A549 (cell line): ENCODE results near the gene CCL25. TPM values are rescaled to one million over a fixed set of nuclear protein-coding genes. Genes with fewer than 3 reads are reported as not detected.

Experiments used
- ATAC-seq, 2 experiments: fragments of 200-7000 bp in 1 of 2; fragments of >200 bp in 1 of 2; cut with Nextera tagmentation in 1 of 2; cut with Tn5 transposase in 1 of 2; 3 replicates each; pipeline versions ENCODE4 v1.8.0 to v1.9.1; 2018 to 2020; ENCODE audit warnings: mild to moderate bottlenecking in 1 of 2, moderate library complexity in 1 of 2
- CTCF ChIA-PET: fragments of 300-600 bp; sonication (Branson Sonifier 250); formaldehyde crosslinking; extraction: SDS; loops from one replicate; lab custom pipeline; 2021; ENCODE audit warnings: antibody characterized with exemption, inconsistent platforms; lab: Yijun Ruan, JAX
- POLR2A ChIA-PET: fragments of 350-600 bp; formaldehyde crosslinking; extraction: SDS; loops from one replicate; lab custom pipeline; 2021; ENCODE audit warnings: antibody characterized with exemption, inconsistent platforms; lab: Yijun Ruan, JAX
- DNase-seq, 2 experiments: peaks; one replicate each; pipeline versions ENCODE4 v3.0.0 to v3.0.0-alpha.2; 2011 to 2016; ENCODE audit warnings: low read depth in 1 of 2, low spot score in 1 of 2
- FAIRE-seq: peaks from 2 replicates; lab custom pipeline; 2011; peaks lifted over from hg19 to GRCh38; lab: Jason Lieb, UNC
- H3K27ac ChIP-seq, 2 experiments: fragments of >200 bp; sonication (Bioruptor Twin); formaldehyde crosslinking; 3 replicates each; pipeline ENCODE4 v1.5.1; 2016 to 2017
- H3K4me1 ChIP-seq: fragments of >200 bp; sonication (Bioruptor Twin); formaldehyde crosslinking; 3 replicates; pipeline ENCODE4 v1.6.1; 2016
- H3K4me2 ChIP-seq: fragments of >200 bp; sonication (Bioruptor Twin); formaldehyde crosslinking; 3 replicates; pipeline ENCODE4 v1.6.1; 2016
- H3K4me3 ChIP-seq: fragments of >200 bp; sonication (Bioruptor Twin); formaldehyde crosslinking; 3 replicates; pipeline ENCODE4 v1.5.1; 2016
- H3K9me3 ChIP-seq: fragments of >200 bp; sonication (Bioruptor Twin); formaldehyde crosslinking; 3 replicates; pipeline ENCODE4 v1.6.1; 2016
- BHLHE40 ChIP-seq: IDR thresholded peaks from 2 replicates; pipeline ENCODE4 v1.6.1; 2012; ENCODE audit warnings: low read depth, low read length, inconsistent platforms
- CBX2 ChIP-seq: fragments of 200-600 bp; sonication (generic); IDR thresholded peaks from 2 replicates; pipeline ENCODE4 v1.6.1; 2016; ENCODE audit warnings: low read depth, mild to moderate bottlenecking, borderline replicate concordance
- CEBPB ChIP-seq, 2 experiments: fragments of >200 bp in 1 of 2; sonication (Bioruptor Twin) in 1 of 2; formaldehyde crosslinking in 1 of 2; IDR thresholded peaks; 2 replicates each; pipeline ENCODE4 v1.6.1; 2012 to 2016
- CHD2 ChIP-seq: fragments of 150-350 bp; IDR thresholded peaks from 2 replicates; pipeline ENCODE4 v1.6.1; 2014; ENCODE audit warnings: low read length; ENCODE audit not compliant: partially characterized antibody
- CHD4 ChIP-seq: fragments of 200-600 bp; sonication (generic); IDR thresholded peaks from 2 replicates; pipeline ENCODE4 v1.6.1; 2016; ENCODE audit warnings: antibody characterized with exemption, mild to moderate bottlenecking, borderline replicate concordance
- EHMT2 ChIP-seq: fragments of 200-600 bp; sonication (generic); IDR thresholded peaks from 2 replicates; pipeline ENCODE4 v1.6.1; 2016; ENCODE audit warnings: antibody characterized with exemption, low read depth, mild to moderate bottlenecking, moderate library complexity
- EP300 ChIP-seq, 2 experiments: fragments of >200 bp; sonication (Bioruptor Twin); formaldehyde crosslinking; IDR thresholded peaks; 2 replicates in 1 of 2; 3 replicates in 1 of 2; pipeline ENCODE4 v1.6.1; 2016 to 2017
- FOXS1 ChIP-seq: fragments of 250-450 bp; sonication (Bioruptor Pico); IDR thresholded peaks from 2 replicates; pipeline ENCODE4 v1.5.0; 2020; ENCODE audit warnings: mild to moderate bottlenecking, moderate library complexity
- HEYL ChIP-seq: fragments of 250-450 bp; sonication (Bioruptor Pico); IDR thresholded peaks from 2 replicates; pipeline ENCODE4 v1.8.0; 2021; ENCODE audit warnings: mild to moderate bottlenecking, moderate library complexity
- HOXA7 ChIP-seq: fragments of 250-450 bp; sonication (Bioruptor Pico); IDR thresholded peaks from 2 replicates; pipeline ENCODE4 v1.5.0; 2020; ENCODE audit warnings: mild to moderate bottlenecking, moderate library complexity
- HOXB13 ChIP-seq: fragments of 250-450 bp; sonication (Bioruptor Pico); IDR thresholded peaks from 2 replicates; pipeline ENCODE4 v1.5.0; 2020; ENCODE audit warnings: low read depth, mild to moderate bottlenecking, moderate library complexity
- HOXB5 ChIP-seq: fragments of 250-450 bp; sonication (Bioruptor Pico); IDR thresholded peaks from 2 replicates; pipeline ENCODE4 v1.5.0; 2020; ENCODE audit warnings: mild to moderate bottlenecking, moderate library complexity
- JUN ChIP-seq, 2 experiments: fragments of >200 bp; sonication (Bioruptor Twin); formaldehyde crosslinking; IDR thresholded peaks; 2 replicates in 1 of 2; 3 replicates in 1 of 2; pipeline ENCODE4 v1.6.1; 2016 to 2017
- JUNB ChIP-seq: fragments of >200 bp; sonication (Bioruptor Twin); formaldehyde crosslinking; IDR thresholded peaks from 2 replicates; pipeline ENCODE4 v1.6.1; 2016
- MAFK ChIP-seq: fragments of 450-650 bp; IDR thresholded peaks from 2 replicates; pipeline ENCODE4 v1.6.1; 2014; ENCODE audit not compliant: partially characterized antibody
- MAX ChIP-seq: IDR thresholded peaks from 2 replicates; pipeline ENCODE4 v1.6.1; 2012
- MAZ ChIP-seq: fragments of 150-350 bp; IDR thresholded peaks from 2 replicates; pipeline ENCODE4 v1.6.1; 2014; ENCODE audit warnings: antibody characterized with exemption, low read depth, low read length, borderline replicate concordance
- NFE2L2 ChIP-seq: fragments of 150-350 bp; conservative IDR thresholded peaks from 2 replicates; pipeline ENCODE4 v1.6.1; 2014; ENCODE audit warnings: low read length
- NPAS2 ChIP-seq: fragments of 250-450 bp; sonication (Bioruptor Pico); IDR thresholded peaks from 2 replicates; pipeline ENCODE4 v1.8.0; 2022; ENCODE audit warnings: mild to moderate bottlenecking, moderate library complexity, borderline replicate concordance
- NR3C1 ChIP-seq: fragments of >200 bp; sonication (Bioruptor Twin); formaldehyde crosslinking; IDR thresholded peaks from 3 replicates; pipeline ENCODE4 v1.6.1; 2017
- RFX5 ChIP-seq: fragments of 450-650 bp; IDR thresholded peaks from 2 replicates; pipeline ENCODE4 v1.7.1; 2014; ENCODE audit warnings: antibody characterized with exemption, mild to moderate bottlenecking, moderate library complexity
- SMC3 ChIP-seq: fragments of >200 bp; sonication (Bioruptor Twin); formaldehyde crosslinking; IDR thresholded peaks from 3 replicates; pipeline ENCODE4 v1.6.1; 2018; ENCODE audit warnings: inconsistent platforms
- SREBF2 ChIP-seq: fragments of 450-650 bp; IDR thresholded peaks from 2 replicates; pipeline ENCODE4 v1.6.1; 2014; ENCODE audit warnings: mild to moderate bottlenecking, moderate library complexity
- TP53 ChIP-seq: fragments of 250-450 bp; sonication (Bioruptor Pico); IDR thresholded peaks from 2 replicates; pipeline ENCODE4 v1.5.0; 2021; ENCODE audit warnings: mild to moderate bottlenecking, moderate library complexity
- ZC3H11A ChIP-seq: fragments of 450-650 bp; IDR thresholded peaks from 2 replicates; pipeline ENCODE4 v1.6.1; 2014; ENCODE audit warnings: antibody characterized with exemption, mild to moderate bottlenecking
- ZNF302 ChIP-seq: fragments of 250-450 bp; sonication (Bioruptor Pico); IDR thresholded peaks from 2 replicates; pipeline ENCODE4 v1.9.0; 2021; ENCODE audit warnings: inconsistent platforms, mild to moderate bottlenecking, moderate library complexity
- ZSCAN20 ChIP-seq: fragments of 250-450 bp; sonication (Bioruptor Pico); IDR thresholded peaks from 2 replicates; pipeline ENCODE4 v1.8.0; 2022; ENCODE audit warnings: mild to moderate bottlenecking, moderate library complexity
- WGBS: methylation state at CpG from one replicate; pipeline ENCODE4 v1.1.6; 2017; ENCODE audit errors: missing lambda C conversion rate; 5-methylcytosine and 5-hydroxymethylcytosine counted together
- polyA plus RNA-seq, 4 experiments: library from polyadenylated mRNA; depleted of rRNA in 3 of 4; stranded (reverse); fragments of >200 nt; fragmentation: RNase III in 1 of 4; extraction: RNeasy Plus Mini Kit Qiagen cat#74134 plus additional on column Dnase treatment in 1 of 4; gene quantifications; 2 replicates in 3 of 4; 3 replicates in 1 of 4; pipeline ENCODE4 v1.2.3, GENCODE V29; 2011 to 2017
- TF ChIP-seq, protein P1 (sequence below): fragments of >200 bp; sonication (Bioruptor Twin); formaldehyde crosslinking; IDR thresholded peaks from 3 replicates; pipeline ENCODE4 v1.6.1; 2016

CCL25 gene
- polyA plus RNA-seq, 2 of the 4 experiments (the other 2 are of a cell fraction): not detected

DNA sequence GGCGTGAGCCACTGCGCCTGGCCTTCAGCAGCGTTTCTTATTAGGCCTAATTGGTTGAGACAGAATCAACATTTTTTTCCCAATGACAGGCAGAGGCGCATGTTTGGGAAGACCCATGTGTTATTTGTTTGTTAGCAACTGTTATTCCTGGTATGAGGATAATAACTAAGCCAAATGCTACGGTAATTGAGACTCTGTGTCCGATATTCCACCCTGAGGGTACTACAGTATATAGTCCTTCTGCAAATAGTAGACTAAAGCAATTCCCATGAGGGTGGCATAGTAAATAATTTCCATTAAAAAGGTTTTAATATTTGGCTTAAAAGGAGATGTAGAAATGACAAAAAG, 18.4 kb upstream of the CCL25 start:
- DNase-seq (no peak), FAIRE-seq (no peak), ATAC-seq (no peak)
- ChIA-PET POLR2A (no interaction called here), CTCF (no interaction called here)
- Histone ChIP-seq H3K9me3 (no peaks in the 10 kb centered on the region), H3K4me1 (no peaks in the 10 kb centered on the region), H3K27ac (no peak overlapping the region), H3K4me2 (no peak overlapping the region), H3K4me3 (no peak overlapping the region)
- TF ChIP-seq CHD4: no peak
- no peak for TF ChIP-seq CEBPB (IDR thresholded peaks at IDR 0.05)
- TF ChIP-seq HOXB5: no peak
- TF ChIP-seq RFX5: no peak
- no peak for TF ChIP-seq NR3C1
- no peak for TF ChIP-seq JUNB
- no peak for TF ChIP-seq TP53
- TF ChIP-seq MAZ: no peak
- no peak for TF ChIP-seq CHD2
- no peak for TF ChIP-seq HOXB13 (CRISPR knock-in tag)
- TF ChIP-seq JUN (IDR thresholded peaks at IDR 0.05): no peak
- TF ChIP-seq EHMT2: no peak
- TF ChIP-seq NFE2L2: no peak
- TF ChIP-seq ZSCAN20 (CRISPR knock-in tag): no peak
- TF ChIP-seq, protein P1, sequence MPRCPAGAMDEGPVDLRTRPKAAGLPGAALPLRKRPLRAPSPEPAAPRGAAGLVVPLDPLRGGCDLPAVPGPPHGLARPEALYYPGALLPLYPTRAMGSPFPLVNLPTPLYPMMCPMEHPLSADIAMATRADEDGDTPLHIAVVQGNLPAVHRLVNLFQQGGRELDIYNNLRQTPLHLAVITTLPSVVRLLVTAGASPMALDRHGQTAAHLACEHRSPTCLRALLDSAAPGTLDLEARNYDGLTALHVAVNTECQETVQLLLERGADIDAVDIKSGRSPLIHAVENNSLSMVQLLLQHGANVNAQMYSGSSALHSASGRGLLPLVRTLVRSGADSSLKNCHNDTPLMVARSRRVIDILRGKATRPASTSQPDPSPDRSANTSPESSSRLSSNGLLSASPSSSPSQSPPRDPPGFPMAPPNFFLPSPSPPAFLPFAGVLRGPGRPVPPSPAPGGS: no peak
- 71% methylated on average over 6 of the region's 6 CpGs for WGBS

- Histone ChIP-seq H3K4me2 (no peak overlapping the region), H3K4me1 (no peaks in the 10 kb centered on the region), H3K27ac (no peak overlapping the region), H3K9me3 (no peaks in the 10 kb centered on the region), H3K4me3 (no peak overlapping the region)
- ChIA-PET POLR2A (no interaction called here), CTCF (interaction anchor here (0.6 to 1.4 kb wide), 3 partner anchors 25 to 557 kb away, joined by 3 to 5 read pairs (median 4); no protein-coding TSS in a partner anchor)
- FAIRE-seq (no peak), DNase-seq (no peak), ATAC-seq (no peak)
- 57% methylated on average over 7 of the region's 7 CpGs for WGBS
- TF ChIP-seq MAFK (no peak), NFE2L2 (no peak), SMC3 (no peak), ZC3H11A (no peak), EHMT2 (no peak), EP300 (IDR thresholded peaks at IDR 0.05) (no peak), JUNB (no peak), BHLHE40 (no peak), HOXA7 (CRISPR knock-in tag) (no peak), JUN (IDR thresholded peaks at IDR 0.05) (no peak), NR3C1 (no peak), ZNF302 (no peak), MAX (no peak), NPAS2 (CRISPR knock-in tag) (no peak)
Measured at GRCh38 chr19:8036434-8037099, 16.0 kb upstream of the CCL25 start.

DNA sequence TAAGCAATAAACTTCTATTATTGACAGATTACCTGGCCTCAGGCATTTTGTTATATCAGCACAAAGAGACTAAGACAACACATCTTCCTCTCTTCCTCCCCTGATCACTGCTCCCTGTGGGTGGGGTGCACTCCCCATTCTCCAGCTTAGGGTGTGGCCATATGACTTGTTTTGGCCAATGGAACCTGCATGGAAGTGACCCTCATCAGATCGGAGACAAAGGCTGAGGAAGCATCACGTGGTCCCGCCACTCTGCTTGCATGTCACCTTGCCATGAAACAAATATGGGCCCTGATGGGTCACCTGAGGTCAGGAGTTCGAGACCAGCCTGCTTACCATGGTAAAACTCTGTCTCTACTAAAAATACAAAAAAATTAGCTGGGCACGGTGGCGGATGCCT, 13.7 kb upstream of the CCL25 start:
- H3K4me1 ChIP-seq: no peaks in the 10 kb centered on the region
- no peak overlapping the region for H3K27ac ChIP-seq
- 62% methylated on average over 3 of the region's 6 CpGs for WGBS
- CTCF ChIA-PET: interaction anchor here (1.3 kb wide), 1 partner anchor 95 kb away, joined by 4 read pairs; no protein-coding TSS in a partner anchor
- POLR2A ChIA-PET: no interaction called here
- no peak for TF ChIP-seq FOXS1
- TF ChIP-seq SMC3: no peak
- TF ChIP-seq HEYL (CRISPR knock-in tag): no peak
- TF ChIP-seq SREBF2: no peak
- TF ChIP-seq MAFK: no peak
- no peak for TF ChIP-seq JUN (IDR thresholded peaks at IDR 0.05)
- TF ChIP-seq CBX2: no peak
- no peak for ATAC-seq
- no peaks in the 10 kb centered on the region for H3K9me3 ChIP-seq
- DNase-seq: no peak
- H3K4me3 ChIP-seq: no peak overlapping the region
- FAIRE-seq: no peak
- no peak overlapping the region for H3K4me2 ChIP-seq
